NCI-H345 (cell line): ENCODE measurements around the gene PLEKHA5.
"Not testable (repeated sequence)": the region's sequence is repeated elsewhere in the genome, so short reads cannot be mapped to it uniquely, and the experiment has no call there.

Source experiments
- DNase-seq: peaks from one replicate; lab custom pipeline; 2025; lab: John Stamatoyannopoulos, UW

The PLEKHA5 gene

GRCh38 chr12:19278407-19278806, 148.9 kb downstream of the PLEKHA5 start:
- DNase-seq: no peak

- no peak for DNase-seq
Measured at GRCh38 chr12:19282133-19282699, 152.7 kb downstream of the PLEKHA5 start.

- DNase-seq: no peak
Measured at GRCh38 chr12:19284658-19285057, 155.1 kb downstream of the PLEKHA5 start.

GRCh38 chr12:19285793-19286448, 156.4 kb downstream of the PLEKHA5 start:
- DNase-seq: no peak

GRCh38 chr12:19287302-19287701, 157.8 kb downstream of the PLEKHA5 start:
- no peak for DNase-seq

- DNase-seq: no peak
Measured at GRCh38 chr12:19288161-19288560, 158.6 kb downstream of the PLEKHA5 start.

GRCh38 chr12:19288603-19289244, 159.2 kb downstream of the PLEKHA5 start:
- peak; percentile 27 for DNase-seq

- no peak for DNase-seq
Measured at GRCh38 chr12:19298836-19299605, 169.5 kb downstream of the PLEKHA5 start.

- no peak for DNase-seq
Measured at GRCh38 chr12:19299765-19300164, 170.2 kb downstream of the PLEKHA5 start.

GRCh38 chr12:19301223-19301622, 171.7 kb downstream of the PLEKHA5 start:
- no peak for DNase-seq

- no peak for DNase-seq
Measured at GRCh38 chr12:19301688-19302087, 172.2 kb downstream of the PLEKHA5 start.

- no peak for DNase-seq
Measured at GRCh38 chr12:19302100-19302640, 172.6 kb downstream of the PLEKHA5 start.

GRCh38 chr12:19303496-19303895, 174.0 kb downstream of the PLEKHA5 start:
- no peak for DNase-seq

GRCh38 chr12:19304149-19304750, 174.7 kb downstream of the PLEKHA5 start:
- no peak for DNase-seq

- not testable (repeated sequence) for DNase-seq
Measured at GRCh38 chr12:19305621-19306020, 176.1 kb downstream of the PLEKHA5 start.

GRCh38 chr12:19306366-19306765, 176.8 kb downstream of the PLEKHA5 start:
- no peak for DNase-seq

GRCh38 chr12:19307451-19307850, 177.9 kb downstream of the PLEKHA5 start:
- no peak for DNase-seq

- no peak for DNase-seq
Measured at GRCh38 chr12:19311165-19311564, 181.6 kb downstream of the PLEKHA5 start.

- DNase-seq: no peak
Measured at GRCh38 chr12:19312637-19313036, 183.1 kb downstream of the PLEKHA5 start.

GRCh38 chr12:19316425-19316824, 186.9 kb downstream of the PLEKHA5 start:
- DNase-seq: no peak

GRCh38 chr12:19322376-19322775, 192.8 kb downstream of the PLEKHA5 start:
- no peak for DNase-seq

GRCh38 chr12:19323805-19324204, 194.3 kb downstream of the PLEKHA5 start:
- DNase-seq: no peak
